WERI-Rb-1 (cell line): ENCODE results near the gene ZNF516.

Experiments used
- DNase-seq: peaks from one replicate; pipeline ENCODE4 v3.0.0-alpha.2; 2020
- H3K27ac ChIP-seq: fragments of 250-450 bp; sonication (Bioruptor Pico); 2 replicates; pipeline ENCODE4 v1.5.1; 2020; ENCODE audit warnings: mild to moderate bottlenecking, moderate library complexity
- H3K27me3 ChIP-seq: fragments of 250-450 bp; sonication (Bioruptor Pico); 2 replicates; pipeline ENCODE4 v1.5.1; 2021; ENCODE audit warnings: mild to moderate bottlenecking, low read depth, moderate library complexity; ENCODE audit not compliant: insufficient read depth, severe bottlenecking
- H3K36me3 ChIP-seq: fragments of 250-450 bp; sonication (Bioruptor Pico); 2 replicates; pipeline ENCODE4 v1.5.1; 2020; ENCODE audit warnings: mild to moderate bottlenecking, moderate library complexity
- H3K4me3 ChIP-seq: 2 replicates; pipeline ENCODE4 v1.5.1; 2011; ENCODE audit warnings: low read depth, mild to moderate bottlenecking, control low read depth, low read length
- H3K9me3 ChIP-seq: fragments of 250-450 bp; sonication (Bioruptor Pico); 2 replicates; pipeline ENCODE4 v1.5.1; 2021; ENCODE audit warnings: mild to moderate bottlenecking, moderate library complexity; ENCODE audit not compliant: severe bottlenecking
- TF ChIP-seq, protein P1 (sequence below): IDR thresholded peaks from 2 replicates; pipeline ENCODE4 v1.5.1; 2011; ENCODE audit warnings: low read depth, mild to moderate bottlenecking, control low read depth, inconsistent platforms, low read length

The ZNF516 gene

DNA sequence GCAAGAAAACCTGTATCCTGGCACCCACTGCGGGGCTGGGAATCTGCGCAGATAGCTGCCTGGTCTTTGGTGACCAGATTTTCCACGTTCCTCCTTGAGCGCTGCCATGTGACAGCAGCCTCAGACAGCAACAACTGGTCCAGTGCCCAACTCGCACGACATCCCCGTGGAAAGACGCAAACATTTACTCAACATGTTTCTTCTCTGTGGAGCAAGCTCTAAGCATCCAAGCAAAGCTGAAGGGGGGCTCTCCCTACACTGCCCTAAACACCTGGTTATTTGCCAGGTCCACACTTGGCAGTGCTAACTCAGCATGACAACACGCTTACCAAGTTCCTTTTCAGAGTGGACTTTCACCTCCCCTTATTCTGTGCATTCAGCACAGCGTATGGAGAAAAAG lies 11.3 kb downstream of the ZNF516 start:
- TF ChIP-seq, protein P1, sequence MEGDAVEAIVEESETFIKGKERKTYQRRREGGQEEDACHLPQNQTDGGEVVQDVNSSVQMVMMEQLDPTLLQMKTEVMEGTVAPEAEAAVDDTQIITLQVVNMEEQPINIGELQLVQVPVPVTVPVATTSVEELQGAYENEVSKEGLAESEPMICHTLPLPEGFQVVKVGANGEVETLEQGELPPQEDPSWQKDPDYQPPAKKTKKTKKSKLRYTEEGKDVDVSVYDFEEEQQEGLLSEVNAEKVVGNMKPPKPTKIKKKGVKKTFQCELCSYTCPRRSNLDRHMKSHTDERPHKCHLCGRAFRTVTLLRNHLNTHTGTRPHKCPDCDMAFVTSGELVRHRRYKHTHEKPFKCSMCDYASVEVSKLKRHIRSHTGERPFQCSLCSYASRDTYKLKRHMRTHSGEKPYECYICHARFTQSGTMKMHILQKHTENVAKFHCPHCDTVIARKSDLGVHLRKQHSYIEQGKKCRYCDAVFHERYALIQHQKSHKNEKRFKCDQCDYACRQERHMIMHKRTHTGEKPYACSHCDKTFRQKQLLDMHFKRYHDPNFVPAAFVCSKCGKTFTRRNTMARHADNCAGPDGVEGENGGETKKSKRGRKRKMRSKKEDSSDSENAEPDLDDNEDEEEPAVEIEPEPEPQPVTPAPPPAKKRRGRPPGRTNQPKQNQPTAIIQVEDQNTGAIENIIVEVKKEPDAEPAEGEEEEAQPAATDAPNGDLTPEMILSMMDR, result no peak
- peaks cover 14% of the 10 kb centered on the region for H3K36me3 ChIP-seq
- no peak for DNase-seq
- no peaks in the 10 kb centered on the region for H3K9me3 ChIP-seq
- H3K27ac ChIP-seq, result no peak overlapping the region; the same call in 1 of the 2 replicates
- no peak overlapping the region for H3K4me3 ChIP-seq
- H3K27me3 ChIP-seq, result no peaks in the 10 kb centered on the region

DNA sequence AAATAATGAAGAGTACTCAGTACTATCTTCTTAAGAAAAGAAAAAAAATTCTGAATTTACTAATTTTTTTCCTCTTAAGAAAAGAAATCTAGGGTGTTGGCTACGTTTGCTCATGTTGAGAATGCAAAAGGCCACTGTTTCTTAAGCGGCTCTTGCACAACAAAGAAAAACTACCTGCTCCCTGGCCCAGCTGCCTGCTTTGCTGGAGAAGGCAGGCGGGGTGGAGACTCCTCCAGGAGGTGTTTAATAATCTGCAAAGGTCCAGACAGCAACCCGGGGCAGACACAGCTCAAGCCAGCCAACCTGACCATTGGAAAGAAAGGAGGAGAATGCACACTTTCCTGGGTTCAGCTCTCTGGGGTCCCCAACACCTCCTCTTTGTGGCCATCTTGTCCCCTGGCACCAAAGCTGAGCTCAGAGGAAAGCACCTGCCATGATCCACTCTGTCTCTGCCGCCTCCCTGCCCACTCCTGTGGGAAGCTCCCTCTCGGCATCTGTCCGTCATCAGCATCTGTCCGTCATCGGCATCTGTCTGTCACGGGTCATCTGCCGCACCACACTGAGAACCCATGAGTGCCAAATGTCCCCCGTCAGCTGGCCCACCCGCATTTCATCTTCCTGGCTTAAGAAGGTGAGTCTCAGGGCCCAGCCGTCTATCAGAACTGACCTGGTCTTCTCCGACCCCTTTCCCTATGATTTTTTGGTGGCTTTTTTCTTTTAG lies 11.9 kb downstream of the ZNF516 start:
- peaks cover 14% of the 10 kb centered on the region for H3K36me3 ChIP-seq
- H3K27me3 ChIP-seq, result no peaks in the 10 kb centered on the region
- H3K27ac ChIP-seq, result no peak overlapping the region
- H3K9me3 ChIP-seq, result no peaks in the 10 kb centered on the region
- H3K4me3 ChIP-seq, result no peak overlapping the region
- no peak for DNase-seq
- TF ChIP-seq, protein P1, result no peak

DNA sequence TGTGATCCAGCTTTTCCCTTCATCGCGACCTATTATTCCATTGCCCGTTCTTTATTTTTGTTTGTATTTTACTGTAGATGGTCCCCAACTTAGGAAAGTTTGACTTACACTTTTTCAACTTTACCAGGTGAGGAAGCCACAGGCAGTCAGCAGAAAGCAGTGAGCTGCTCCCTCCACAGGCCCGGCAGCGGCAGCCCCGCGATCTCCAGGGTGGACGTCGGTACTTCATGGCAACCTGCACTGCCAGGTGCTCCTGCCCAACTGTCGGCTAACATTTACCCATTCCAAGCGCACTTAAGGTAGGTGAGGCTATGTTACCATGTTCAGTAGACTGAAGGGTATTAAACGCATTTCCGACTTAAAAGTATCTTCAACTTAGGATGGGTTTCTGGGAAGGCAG lies 12.8 kb downstream of the ZNF516 start:
- Histone ChIP-seq H3K27me3 (no peaks in the 10 kb centered on the region), H3K4me3 (no peak overlapping the region), H3K36me3 (peaks cover 14% of the 10 kb centered on the region), H3K9me3 (no peaks in the 10 kb centered on the region), H3K27ac (no peak overlapping the region)
- DNase-seq, result no peak
- TF ChIP-seq, protein P1, result no peak

DNA sequence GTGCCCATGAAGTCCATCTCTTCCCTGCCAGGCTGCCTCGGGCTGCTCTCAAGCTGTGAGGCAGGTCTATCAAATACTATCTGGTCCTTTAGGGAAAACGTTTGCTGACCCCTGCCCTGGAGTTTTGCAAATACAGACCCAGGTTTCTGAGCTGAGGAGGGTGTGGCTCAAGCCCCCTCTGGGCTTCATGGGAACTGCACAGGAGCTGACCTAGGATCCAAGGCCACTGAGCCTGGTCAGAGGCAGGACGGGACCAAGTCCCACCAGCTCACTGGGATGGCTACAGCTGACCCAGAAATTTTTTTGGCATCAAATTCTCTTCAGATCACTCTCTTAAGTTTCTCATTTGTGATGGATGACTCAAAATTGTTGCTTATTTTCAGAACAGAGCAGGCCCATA lies 14.1 kb downstream of the ZNF516 start:
- TF ChIP-seq, protein P1, result peak; percentile 42
- no peaks in the 10 kb centered on the region for H3K27me3 ChIP-seq
- H3K27ac ChIP-seq, result no peak overlapping the region
- DNase-seq, result no peak
- H3K36me3 ChIP-seq, result peaks cover 14% of the 10 kb centered on the region
- H3K4me3 ChIP-seq, result no peak overlapping the region
- no peaks in the 10 kb centered on the region for H3K9me3 ChIP-seq

DNA sequence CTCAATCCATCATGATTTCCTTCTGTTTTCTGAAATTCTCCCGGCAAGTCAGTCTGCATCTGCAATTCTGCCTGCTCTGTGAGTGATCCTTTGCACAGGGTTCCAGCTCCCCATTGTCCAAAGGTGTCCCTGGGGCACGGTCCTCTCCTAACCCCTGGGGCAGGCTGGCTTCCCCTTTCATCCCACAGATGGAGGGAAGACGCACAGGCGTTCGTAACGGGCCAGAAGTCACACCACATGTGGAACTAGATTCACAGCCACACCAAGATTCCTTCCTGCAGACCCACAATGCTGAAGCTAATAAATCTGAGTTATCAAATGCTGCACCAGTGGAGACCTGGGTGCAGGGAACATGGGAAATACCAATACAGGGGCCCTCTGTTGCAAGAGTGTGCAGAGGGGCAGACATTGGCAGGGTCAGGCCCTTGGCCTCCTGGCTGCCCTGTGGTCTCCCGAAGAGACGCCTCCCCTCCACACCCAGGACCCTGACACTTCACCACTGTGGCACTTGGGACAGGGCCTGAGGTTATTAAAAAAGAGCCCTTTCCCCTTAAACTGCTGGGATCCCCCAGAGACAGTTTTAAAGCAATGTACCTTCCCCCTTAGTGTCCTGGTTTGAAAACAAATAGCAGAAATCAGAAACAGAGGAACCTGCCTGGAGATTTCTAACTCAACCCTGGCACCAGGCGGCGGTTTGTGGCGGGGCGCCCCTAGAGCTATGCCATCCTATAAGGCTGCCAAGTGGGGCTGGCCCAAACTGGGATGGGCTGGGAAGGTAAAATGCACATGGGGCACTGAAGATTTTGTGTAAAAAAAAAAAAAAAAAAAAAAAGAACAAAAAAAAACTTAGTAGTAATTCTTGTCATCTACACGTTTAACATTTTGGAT lies 15.4 kb downstream of the ZNF516 start:
- Histone ChIP-seq H3K27ac (no peak overlapping the region), H3K36me3 (peaks cover 18% of the 10 kb centered on the region), H3K9me3 (no peaks in the 10 kb centered on the region), H3K27me3 (no peaks in the 10 kb centered on the region), H3K4me3 (no peak overlapping the region)
- TF ChIP-seq, protein P1, result no peak
- DNase-seq, result no peak
